ENCODE measurements around the gene COBL. TPM values are rescaled to one million over a fixed set of nuclear protein-coding genes. Genes with fewer than 3 reads are reported as not detected.
A peak's percentile ranks its signal among the peaks of the same experiment; 100 is the strongest.

The COBL gene
- total RNA-seq, 1 experiment from 2014 or later, result 52.3 TPM

DNA sequence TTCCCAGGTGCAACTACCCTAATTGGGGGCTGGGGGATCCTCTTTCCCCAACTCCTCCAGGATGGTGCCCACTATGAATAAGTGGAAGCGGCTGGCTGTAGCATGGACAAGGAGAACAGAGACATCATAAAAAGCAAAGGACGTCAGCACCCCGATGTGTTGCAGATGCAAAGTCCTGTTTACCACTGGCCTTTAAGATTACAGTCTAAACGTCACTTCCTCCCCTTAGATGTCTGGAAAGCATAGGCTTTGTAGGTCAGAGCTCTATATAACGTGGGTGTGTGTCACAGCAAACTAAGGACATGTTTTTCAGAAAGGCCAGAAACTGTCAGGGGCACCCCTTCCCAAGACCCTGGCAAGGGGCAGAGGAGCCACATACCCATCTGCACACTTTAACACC is 7.9 kb downstream of the COBL start:
- H3K23me2 ChIP-seq (ENCODE audit: insufficient read length, low read depth, low read length, poor library complexity, severe bottlenecking), result no peaks in the 10 kb centered on the region
- H4K20me1 ChIP-seq (ENCODE audit: control insufficient read depth, insufficient read depth, insufficient read length), result no peaks in the 10 kb centered on the region
- no peaks in the 10 kb centered on the region for H3K27me3 Mint-ChIP-seq (ENCODE audit: low read depth)
- peaks cover 5% of the 10 kb centered on the region; the same call in 1 of the 2 replicates for H3K4me1 ChIP-seq (ENCODE audit: insufficient read depth, low read length)
- no peak overlapping the region for H3K4me2 ChIP-seq (ENCODE audit: insufficient read depth, insufficient read length, low read length)
- H4K5ac ChIP-seq (ENCODE audit: insufficient read length, low read depth, low read length), result no peak overlapping the region
- H3K56ac ChIP-seq (ENCODE audit: insufficient read length, low read depth, low read length), result no peak overlapping the region
- H3K27ac Mint-ChIP-seq, result peak overlapping the region in 2 of 3 experiments; percentile 59 to 70; a peak in 2 of 7 replicates
- H3K9ac ChIP-seq (ENCODE audit: extremely low read depth, insufficient read length, low read length), result no peak overlapping the region
- no peak overlapping the region for H4K8ac ChIP-seq (replicated peaks; ENCODE audit: insufficient read length, low read depth, low read length)
- H3K27me3 ChIP-seq (ENCODE audit: insufficient read depth, low read length), result no peaks in the 10 kb centered on the region
- no peak overlapping the region for H3K23ac ChIP-seq (ENCODE audit: insufficient read length, low read depth, low read length)
- no peaks in the 10 kb centered on the region; a peak in 1 of 7 replicates for H3K36me3 Mint-ChIP-seq (ENCODE audit: insufficient read depth in 1 of 3, low read depth in 3 of 3)
- H3K14ac ChIP-seq (ENCODE audit: insufficient read depth, low read length), result no peak overlapping the region
- DNase-seq, result no peak
- H2AFZ ChIP-seq (ENCODE audit: low read length), result no peak overlapping the region
- H3T11ph ChIP-seq (ENCODE audit: low read length), result no peak overlapping the region
- peaks cover 1% of the 10 kb centered on the region; the same call in 1 of the 2 replicates for H3K79me2 ChIP-seq (ENCODE audit: insufficient read depth, low read length)
- H2BK12ac ChIP-seq (ENCODE audit: insufficient read length, low read depth, low read length), result no peak overlapping the region
- no peaks in the 10 kb centered on the region for H3K9me3 Mint-ChIP-seq
- no CpG with 5 or more reads among the region's 5 CpGs for WGBS (ENCODE audit: extremely low coverage, insufficient read length, low lambda C conversion rate)
- H3K4me3 Mint-ChIP-seq, result no peak overlapping the region
- H3K79me1 ChIP-seq (ENCODE audit: insufficient read depth, low read depth, low read length, poor library complexity, severe bottlenecking), result no peaks in the 10 kb centered on the region
- no peak overlapping the region for H4K91ac ChIP-seq (ENCODE audit: insufficient read length, low read depth, low read length)
- no peaks in the 10 kb centered on the region for H3K9me3 ChIP-seq (ENCODE audit: control insufficient read depth, low read depth, low read length)
- no peak overlapping the region for H2BK120ac ChIP-seq (ENCODE audit: low read depth, low read length, poor library complexity, severe bottlenecking)
- H2BK20ac ChIP-seq (ENCODE audit: low read depth, low read length, poor library complexity, severe bottlenecking), result no peak overlapping the region
- H3K18ac ChIP-seq (ENCODE audit: insufficient read length, low read depth, low read length), result no peak overlapping the region
- TF ChIP-seq, protein P1, sequence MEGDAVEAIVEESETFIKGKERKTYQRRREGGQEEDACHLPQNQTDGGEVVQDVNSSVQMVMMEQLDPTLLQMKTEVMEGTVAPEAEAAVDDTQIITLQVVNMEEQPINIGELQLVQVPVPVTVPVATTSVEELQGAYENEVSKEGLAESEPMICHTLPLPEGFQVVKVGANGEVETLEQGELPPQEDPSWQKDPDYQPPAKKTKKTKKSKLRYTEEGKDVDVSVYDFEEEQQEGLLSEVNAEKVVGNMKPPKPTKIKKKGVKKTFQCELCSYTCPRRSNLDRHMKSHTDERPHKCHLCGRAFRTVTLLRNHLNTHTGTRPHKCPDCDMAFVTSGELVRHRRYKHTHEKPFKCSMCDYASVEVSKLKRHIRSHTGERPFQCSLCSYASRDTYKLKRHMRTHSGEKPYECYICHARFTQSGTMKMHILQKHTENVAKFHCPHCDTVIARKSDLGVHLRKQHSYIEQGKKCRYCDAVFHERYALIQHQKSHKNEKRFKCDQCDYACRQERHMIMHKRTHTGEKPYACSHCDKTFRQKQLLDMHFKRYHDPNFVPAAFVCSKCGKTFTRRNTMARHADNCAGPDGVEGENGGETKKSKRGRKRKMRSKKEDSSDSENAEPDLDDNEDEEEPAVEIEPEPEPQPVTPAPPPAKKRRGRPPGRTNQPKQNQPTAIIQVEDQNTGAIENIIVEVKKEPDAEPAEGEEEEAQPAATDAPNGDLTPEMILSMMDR (conservative IDR thresholded peaks at IDR 0.05), result no peak
- H3K4ac ChIP-seq (ENCODE audit: low read depth, low read length), result no peak overlapping the region
- no peak overlapping the region for H3K27ac ChIP-seq (ENCODE audit: insufficient read length, low read depth, low read length)
- no peak overlapping the region for H2AK5ac ChIP-seq (ENCODE audit: insufficient read length, low read length)
- no peak overlapping the region for H2BK5ac ChIP-seq (ENCODE audit: insufficient read length, low read length)
- peaks cover 72 to 80% of the 10 kb centered on the region in 2 experiments for H3K4me1 Mint-ChIP-seq
- no peak overlapping the region for H2BK15ac ChIP-seq (ENCODE audit: low read depth, low read length)

Data from H9 (cell line).